Endodermal cell (in vitro differentiated cells): ENCODE measurements around the gene CYP3A4. TPM values are rescaled to one million over a fixed set of nuclear protein-coding genes. Genes with fewer than 3 reads are reported as not detected.
"Not testable (repeated sequence)": the region's sequence is repeated elsewhere in the genome, so short reads cannot be mapped to it uniquely, and the experiment has no call there.

ENCODE experiments used
- DNase-seq: peaks from one replicate; pipeline ENCODE4 v3.0.0-alpha.2; 2017
- H3K27ac ChIP-seq: 2 replicates; pipeline ENCODE4 v1.5.1; 2013; ENCODE audit warnings: mild to moderate bottlenecking, low read depth, low read length, moderate library complexity
- H3K27me3 ChIP-seq: 2 replicates; pipeline ENCODE4 v1.6.1; 2013; ENCODE audit warnings: mild to moderate bottlenecking, low read length, moderate library complexity; ENCODE audit not compliant: insufficient read depth, control insufficient read depth, poor library complexity, severe bottlenecking
- H3K36me3 ChIP-seq: 2 replicates; pipeline ENCODE4 v1.7.0; 2013; ENCODE audit warnings: mild to moderate bottlenecking, low read length, moderate library complexity; ENCODE audit not compliant: control insufficient read depth, insufficient read depth
- H3K4me1 ChIP-seq: one replicate; pipeline ENCODE4 v1.7.0; 2013; ENCODE audit warnings: low read length; ENCODE audit not compliant: control insufficient read depth, insufficient read depth
- H3K4me3 ChIP-seq: 2 replicates; pipeline ENCODE4 v1.5.1; 2013; ENCODE audit warnings: mild to moderate bottlenecking, low read length, moderate library complexity
- H3K9ac ChIP-seq: 2 replicates; pipeline ENCODE4 v1.6.1; 2013; ENCODE audit warnings: mild to moderate bottlenecking, low read length, moderate library complexity; ENCODE audit not compliant: poor library complexity, severe bottlenecking; ENCODE audit errors: extremely low read depth
- H3K9me3 ChIP-seq: 2 replicates; pipeline ENCODE4 v1.6.1; 2013; ENCODE audit warnings: mild to moderate bottlenecking, low read length, moderate library complexity; ENCODE audit not compliant: control insufficient read depth
- H3K27ac Mint-ChIP-seq: 2 replicates; pipeline ENCODE4 v1.8.0; 2020; ENCODE audit warnings: mixed read lengths
- H3K27me3 Mint-ChIP-seq: 2 replicates; pipeline ENCODE4 v1.8.0; 2021; ENCODE audit warnings: mild to moderate bottlenecking, mixed read lengths; ENCODE audit not compliant: insufficient read depth
- H3K36me3 Mint-ChIP-seq: 2 replicates; pipeline ENCODE4 v1.8.0; 2020; ENCODE audit warnings: low read depth, mixed read lengths
- H3K4me1 Mint-ChIP-seq: 2 replicates; pipeline ENCODE4 v1.8.0; 2020; ENCODE audit warnings: mixed read lengths
- H3K4me3 Mint-ChIP-seq: 2 replicates; pipeline ENCODE4 v1.8.0; 2020; ENCODE audit warnings: mild to moderate bottlenecking, moderate library complexity, mixed read lengths
- H3K9me3 Mint-ChIP-seq: 2 replicates; pipeline ENCODE4 v1.8.0; 2020; ENCODE audit warnings: mild to moderate bottlenecking, mixed read lengths
- WGBS, 2 experiments: methylation state at CpG; one replicate each; pipeline versions ENCODE4 v1.1.5 to v1.1.7; 2013; ENCODE audit warnings: missing lambda C conversion rate in 2 of 2, mixed read lengths in 1 of 2; ENCODE audit not compliant: insufficient coverage in 1 of 2, insufficient read length in 1 of 2; 5-methylcytosine and 5-hydroxymethylcytosine counted together
- total RNA-seq, 2 donors: library from RNA; stranded (reverse); fragmentation: NEBNext Ultra II Directional in 1 of 2; extraction: Animal tissue kit (Norgen Biotek cat#: 25700) in 1 of 2; gene quantifications; 2 replicates in 1 of 2; 3 replicates in 1 of 2; pipeline ENCODE4 v1.2.1, GENCODE V29; 2021
- TF ChIP-seq, protein P1 (sequence below): fragments of 200-600 bp; sonication (generic); conservative IDR thresholded peaks from 2 replicates; pipeline ENCODE4 v1.5.0; 2021; ENCODE audit warnings: antibody characterized with exemption, mild to moderate bottlenecking

Gene CYP3A4
- total RNA-seq, 2 donors from 2014 or later: 0.11 TPM; not detected in 1

DNA sequence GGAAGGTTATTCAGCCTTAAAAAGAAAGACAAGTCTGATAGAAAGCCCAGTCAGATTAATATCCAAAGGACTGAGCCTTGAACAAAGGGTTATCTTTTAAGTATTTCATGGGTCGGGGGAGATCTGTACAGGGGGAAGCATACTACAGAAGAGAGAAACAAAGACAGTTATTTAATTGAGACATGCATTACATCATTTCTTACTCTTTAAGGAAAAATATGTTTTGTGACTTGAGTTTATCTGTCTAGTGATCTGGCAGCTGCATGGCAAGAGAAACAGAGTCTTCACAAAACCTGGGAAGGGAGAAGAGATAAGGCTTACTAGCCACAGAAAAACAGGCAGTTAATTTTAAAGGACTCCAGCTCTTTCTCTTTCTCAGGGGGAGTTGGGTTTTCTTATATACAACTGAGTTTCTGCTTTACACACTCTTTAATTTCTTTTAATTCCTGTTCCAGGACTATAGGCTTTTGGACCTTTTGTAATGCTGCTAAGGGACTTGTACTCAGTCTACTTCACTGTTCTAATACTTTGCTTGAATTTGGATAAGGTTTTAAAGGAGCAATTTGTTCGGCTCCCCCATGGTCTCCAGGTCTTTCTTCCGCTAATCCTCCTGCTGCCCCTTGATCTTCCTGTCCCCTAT is 23.0 kb upstream of the CYP3A4 start:
- 83 to 88% methylated on average over 1 to 3 of the region's 3 CpGs for WGBS, 2 experiments
- peaks cover 40% of the 10 kb centered on the region for H3K9me3 ChIP-seq
- Mint-ChIP-seq H3K27me3 (peaks cover 3% of the 10 kb centered on the region), H3K4me3 (no peak overlapping the region), H3K9me3 (peaks cover 48% of the 10 kb centered on the region), H3K36me3 (no peaks in the 10 kb centered on the region), H3K27ac (no peak overlapping the region), H3K4me1 (peaks cover 9% of the 10 kb centered on the region)
- H3K27me3 ChIP-seq: no peaks in the 10 kb centered on the region
- H3K36me3 ChIP-seq: no peaks in the 10 kb centered on the region
- no peak overlapping the region for H3K4me3 ChIP-seq
- TF ChIP-seq, protein P1, sequence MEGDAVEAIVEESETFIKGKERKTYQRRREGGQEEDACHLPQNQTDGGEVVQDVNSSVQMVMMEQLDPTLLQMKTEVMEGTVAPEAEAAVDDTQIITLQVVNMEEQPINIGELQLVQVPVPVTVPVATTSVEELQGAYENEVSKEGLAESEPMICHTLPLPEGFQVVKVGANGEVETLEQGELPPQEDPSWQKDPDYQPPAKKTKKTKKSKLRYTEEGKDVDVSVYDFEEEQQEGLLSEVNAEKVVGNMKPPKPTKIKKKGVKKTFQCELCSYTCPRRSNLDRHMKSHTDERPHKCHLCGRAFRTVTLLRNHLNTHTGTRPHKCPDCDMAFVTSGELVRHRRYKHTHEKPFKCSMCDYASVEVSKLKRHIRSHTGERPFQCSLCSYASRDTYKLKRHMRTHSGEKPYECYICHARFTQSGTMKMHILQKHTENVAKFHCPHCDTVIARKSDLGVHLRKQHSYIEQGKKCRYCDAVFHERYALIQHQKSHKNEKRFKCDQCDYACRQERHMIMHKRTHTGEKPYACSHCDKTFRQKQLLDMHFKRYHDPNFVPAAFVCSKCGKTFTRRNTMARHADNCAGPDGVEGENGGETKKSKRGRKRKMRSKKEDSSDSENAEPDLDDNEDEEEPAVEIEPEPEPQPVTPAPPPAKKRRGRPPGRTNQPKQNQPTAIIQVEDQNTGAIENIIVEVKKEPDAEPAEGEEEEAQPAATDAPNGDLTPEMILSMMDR: no peak
- DNase-seq: no peak
- H3K27ac ChIP-seq: no peak overlapping the region
- no peak overlapping the region for H3K9ac ChIP-seq
- H3K4me1 ChIP-seq: no peaks in the 10 kb centered on the region

DNA sequence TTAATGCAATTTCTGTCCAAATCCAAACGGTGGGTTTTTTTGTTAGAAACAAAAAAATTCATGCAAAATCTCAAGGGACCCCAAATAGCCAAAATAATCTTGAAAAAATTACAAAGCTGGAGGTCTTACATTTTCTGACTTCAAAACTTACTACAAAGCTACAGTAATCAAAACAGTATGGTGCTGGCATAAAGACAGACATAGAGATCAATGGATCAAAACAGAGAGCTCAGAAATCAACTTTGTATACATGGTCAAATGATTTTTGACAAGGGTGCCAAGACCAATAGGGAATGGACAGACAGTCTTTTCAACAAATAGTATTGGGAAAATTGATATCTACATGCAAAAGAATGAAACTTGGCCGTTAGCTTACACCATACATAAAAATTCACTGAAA is 21.7 kb upstream of the CYP3A4 start:
- H3K4me3 Mint-ChIP-seq: no peak overlapping the region
- H3K9ac ChIP-seq: no peak overlapping the region
- H3K27me3 ChIP-seq: no peaks in the 10 kb centered on the region
- no peak for DNase-seq
- peaks cover 54% of the 10 kb centered on the region for H3K9me3 Mint-ChIP-seq
- H3K27ac ChIP-seq: no peak overlapping the region
- no peaks in the 10 kb centered on the region for H3K4me1 ChIP-seq
- no peak overlapping the region for H3K27ac Mint-ChIP-seq
- H3K36me3 ChIP-seq: no peaks in the 10 kb centered on the region
- WGBS, 2 experiments: 75 to 95% methylated on average over 1 of the region's 2 CpGs
- no peaks in the 10 kb centered on the region for H3K36me3 Mint-ChIP-seq
- TF ChIP-seq, protein P1: no peak
- peaks cover 12% of the 10 kb centered on the region for H3K27me3 Mint-ChIP-seq
- H3K4me3 ChIP-seq: no peak overlapping the region
- H3K4me1 Mint-ChIP-seq: peaks cover 9% of the 10 kb centered on the region
- peaks cover 40% of the 10 kb centered on the region for H3K9me3 ChIP-seq

DNA sequence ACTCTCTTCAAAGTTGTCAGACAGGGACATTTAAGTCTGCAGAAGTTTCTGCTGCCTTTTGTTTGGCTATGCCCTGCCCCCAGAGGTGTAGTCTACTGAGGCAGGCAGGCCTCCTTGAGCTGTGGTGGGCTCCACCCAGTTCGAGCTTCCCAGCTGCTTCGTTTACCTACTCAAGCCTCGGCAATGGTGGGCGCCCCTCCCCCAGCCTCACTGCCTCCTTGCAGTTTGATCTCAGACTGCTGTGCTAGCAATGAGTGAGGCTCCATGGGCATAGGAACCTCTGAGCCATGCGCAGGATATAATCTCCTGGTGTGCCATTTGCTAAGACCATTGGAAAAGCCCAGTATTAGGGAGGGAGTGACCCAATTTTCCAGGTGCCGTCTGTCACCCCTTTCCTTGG is 19.1 kb upstream of the CYP3A4 start:
- not testable (repeated sequence) for H3K36me3 ChIP-seq

DNA sequence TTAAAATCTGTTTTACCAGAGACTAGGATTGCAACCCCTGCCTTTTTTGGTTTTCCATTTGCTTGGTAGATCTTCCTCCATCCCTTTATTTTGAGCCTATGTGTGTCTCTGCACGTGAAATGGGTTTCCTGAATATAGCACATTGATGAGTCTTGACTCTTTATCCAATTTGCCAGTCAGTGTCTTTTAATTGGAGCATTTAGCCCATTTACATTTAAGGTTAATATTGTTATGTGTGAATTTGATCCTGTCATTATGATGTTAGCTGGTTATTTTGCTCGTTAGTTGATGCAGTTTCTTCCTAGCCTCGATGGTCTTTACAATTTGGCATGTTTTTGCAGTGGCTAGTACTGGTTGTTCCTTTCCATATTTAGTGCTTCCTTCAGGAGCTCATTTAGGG is 17.4 kb upstream of the CYP3A4 start:
- not testable (repeated sequence) for H3K27me3 ChIP-seq, DNase-seq, H3K27ac Mint-ChIP-seq, H3K9ac ChIP-seq, H3K4me3 ChIP-seq, H3K36me3 ChIP-seq, H3K4me3 Mint-ChIP-seq, H3K27ac ChIP-seq, H3K4me1 Mint-ChIP-seq, H3K4me1 ChIP-seq, H3K36me3 Mint-ChIP-seq
- H3K9me3 ChIP-seq: peaks cover 32% of the 10 kb centered on the region
- Mint-ChIP-seq H3K9me3 (peaks cover 47% of the 10 kb centered on the region), H3K27me3 (peaks cover 20% of the 10 kb centered on the region)
- 80% methylated on average over 2 of the region's 3 CpGs; no CpG with 5 or more reads in 1 of the 2 experiments for WGBS, 2 experiments

More for the DNA sequence above, 19.1 kb upstream of the CYP3A4 start:
- H3K4me3 Mint-ChIP-seq, H3K27ac ChIP-seq, H3K9ac ChIP-seq, H3K36me3 Mint-ChIP-seq, H3K4me3 ChIP-seq, DNase-seq, H3K27ac Mint-ChIP-seq, H3K4me1 Mint-ChIP-seq, H3K27me3 ChIP-seq, H3K4me1 ChIP-seq: not testable (repeated sequence)
- H3K9me3 Mint-ChIP-seq: peaks cover 47% of the 10 kb centered on the region
- WGBS, 2 experiments: 89 to 94% methylated on average over 4 to 6 of the region's 6 CpGs
- peaks cover 20% of the 10 kb centered on the region for H3K27me3 Mint-ChIP-seq
- H3K9me3 ChIP-seq: peaks cover 32% of the 10 kb centered on the region
